Activated T-cell treated with anti-CD3 and anti-CD28 coated beads for 4 hours (primary cell): ENCODE data around the gene BLOC1S4.
"Not testable (repeated sequence)": the region's sequence is repeated elsewhere in the genome, so short reads cannot be mapped to it uniquely, and the experiment has no call there.

Experiments
- DNase-seq: peaks from one replicate; pipeline ENCODE4 v3.0.0-alpha.2; 2020

Gene BLOC1S4

GRCh38 chr4:6716018-6716911, at the start of gene BLOC1S4:
Gene BLOC1S4, plus strand, starts transcription at chr4:6716174. Its CDS starts 36 bp downstream, at chr4:6716210.
- peak; percentile 80 for DNase-seq

GRCh38 chr4:6668391-6668790, 47.6 kb upstream of the BLOC1S4 start:
- no peak for DNase-seq

- DNase-seq, result no peak
Measured at GRCh38 chr4:6671648-6672047, 44.3 kb upstream of the BLOC1S4 start.

- DNase-seq, result no peak
Measured at GRCh38 chr4:6672131-6672530, 43.8 kb upstream of the BLOC1S4 start.

- not testable (repeated sequence) for DNase-seq
Measured at GRCh38 chr4:6672541-6673190, 43.3 kb upstream of the BLOC1S4 start.

GRCh38 chr4:6673191-6673659, 42.7 kb upstream of the BLOC1S4 start:
- DNase-seq, result peak; percentile 27

GRCh38 chr4:6673660-6674499, 42.1 kb upstream of the BLOC1S4 start:
- peak; percentile 87 for DNase-seq

GRCh38 chr4:6674500-6675149, 41.3 kb upstream of the BLOC1S4 start:
- peak; percentile 64 for DNase-seq

GRCh38 chr4:6676722-6677558, 39.0 kb upstream of the BLOC1S4 start:
- no peak for DNase-seq

GRCh38 chr4:6680372-6681034, 35.5 kb upstream of the BLOC1S4 start:
- DNase-seq, result no peak

GRCh38 chr4:6681191-6681590, 34.8 kb upstream of the BLOC1S4 start:
- no peak for DNase-seq

GRCh38 chr4:6682862-6683590, 32.9 kb upstream of the BLOC1S4 start:
- DNase-seq, result no peak

- DNase-seq, result no peak
Measured at GRCh38 chr4:6684656-6685055, 31.3 kb upstream of the BLOC1S4 start.

GRCh38 chr4:6686104-6686787, 29.7 kb upstream of the BLOC1S4 start:
- no peak for DNase-seq

GRCh38 chr4:6687947-6688878, 27.8 kb upstream of the BLOC1S4 start:
- no peak for DNase-seq

GRCh38 chr4:6688879-6689505, 27.0 kb upstream of the BLOC1S4 start:
- peak; percentile 54 for DNase-seq

- DNase-seq, result no peak
Measured at GRCh38 chr4:6689506-6689960, 26.4 kb upstream of the BLOC1S4 start.

GRCh38 chr4:6692379-6692778, 23.6 kb upstream of the BLOC1S4 start:
- no peak for DNase-seq
